ENCODE results near the gene PTEN.
A peak's percentile ranks its signal among the peaks of the same experiment; 100 is the strongest.

The PTEN gene

DNA sequence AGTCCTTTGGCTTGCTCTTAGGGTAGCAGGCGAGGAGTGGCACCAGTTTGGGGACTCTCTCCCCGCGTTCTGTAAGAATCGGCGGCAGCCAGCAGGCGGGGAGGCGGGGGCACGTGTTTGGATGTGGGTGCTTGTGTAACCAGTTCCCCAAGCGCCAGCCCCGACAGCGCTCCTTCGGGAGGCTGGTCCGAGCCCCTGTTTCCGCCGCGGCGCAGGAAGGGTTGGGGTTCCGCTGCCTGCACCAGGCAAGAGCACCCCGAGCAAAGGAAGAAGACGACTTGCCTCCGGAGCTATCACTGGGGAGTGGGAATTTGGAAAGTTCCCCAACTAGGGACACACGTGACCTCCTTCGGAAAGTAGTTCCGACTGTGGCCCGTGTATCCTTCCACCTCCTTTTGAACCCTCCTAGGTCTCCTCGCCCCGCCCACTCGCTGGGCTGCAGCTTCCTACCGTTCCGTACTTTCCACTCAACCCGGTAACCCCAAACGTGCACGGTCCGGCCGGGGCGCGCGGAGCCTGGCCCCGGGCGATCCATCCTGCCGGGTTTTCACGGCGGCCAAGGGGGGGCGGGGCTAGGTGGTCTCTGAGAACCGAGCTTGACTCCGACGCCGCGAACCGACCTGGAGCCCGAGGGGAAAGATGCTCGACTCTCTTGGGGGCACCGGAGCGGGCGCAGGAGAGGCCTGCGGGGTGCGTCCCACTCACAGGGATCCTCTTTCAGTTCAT is 1.3 kb upstream of the PTEN start (continued):
- TF ChIP-seq, protein P1, sequence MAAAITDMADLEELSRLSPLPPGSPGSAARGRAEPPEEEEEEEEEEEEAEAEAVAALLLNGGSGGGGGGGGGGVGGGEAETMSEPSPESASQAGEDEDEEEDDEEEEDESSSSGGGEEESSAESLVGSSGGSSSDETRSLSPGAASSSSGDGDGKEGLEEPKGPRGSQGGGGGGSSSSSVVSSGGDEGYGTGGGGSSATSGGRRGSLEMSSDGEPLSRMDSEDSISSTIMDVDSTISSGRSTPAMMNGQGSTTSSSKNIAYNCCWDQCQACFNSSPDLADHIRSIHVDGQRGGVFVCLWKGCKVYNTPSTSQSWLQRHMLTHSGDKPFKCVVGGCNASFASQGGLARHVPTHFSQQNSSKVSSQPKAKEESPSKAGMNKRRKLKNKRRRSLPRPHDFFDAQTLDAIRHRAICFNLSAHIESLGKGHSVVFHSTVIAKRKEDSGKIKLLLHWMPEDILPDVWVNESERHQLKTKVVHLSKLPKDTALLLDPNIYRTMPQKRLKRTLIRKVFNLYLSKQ (tag by site-specific recombination; IDR thresholded peaks at IDR 0.05; ENCODE audit: borderline replicate concordance) = no peak
- TF ChIP-seq ZNF704 (tag by site-specific recombination; IDR thresholded peaks at IDR 0.05) = no peak
- no peak for TF ChIP-seq ZNF707 (tag by site-specific recombination; IDR thresholded peaks at IDR 0.05)
- TF ChIP-seq, protein P2, sequence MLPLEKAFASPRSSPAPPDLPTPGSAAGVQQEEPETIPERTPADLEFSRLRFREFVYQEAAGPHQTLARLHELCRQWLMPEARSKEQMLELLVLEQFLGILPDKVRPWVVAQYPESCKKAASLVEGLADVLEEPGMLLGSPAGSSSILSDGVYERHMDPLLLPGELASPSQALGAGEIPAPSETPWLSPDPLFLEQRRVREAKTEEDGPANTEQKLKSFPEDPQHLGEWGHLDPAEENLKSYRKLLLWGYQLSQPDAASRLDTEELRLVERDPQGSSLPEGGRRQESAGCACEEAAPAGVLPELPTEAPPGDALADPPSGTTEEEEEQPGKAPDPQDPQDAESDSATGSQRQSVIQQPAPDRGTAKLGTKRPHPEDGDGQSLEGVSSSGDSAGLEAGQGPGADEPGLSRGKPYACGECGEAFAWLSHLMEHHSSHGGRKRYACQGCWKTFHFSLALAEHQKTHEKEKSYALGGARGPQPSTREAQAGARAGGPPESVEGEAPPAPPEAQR (tag by site-specific recombination; IDR thresholded peaks at IDR 0.05) = peak; percentile 69; the same call in 1 of the 2 replicates
- TF ChIP-seq ZBTB7A (tag by site-specific recombination; IDR thresholded peaks at IDR 0.05; ENCODE audit: low read depth) = peak; percentile 54; the same call in 1 of the 2 replicates
- TF ChIP-seq BCL11B (tag by site-specific recombination; IDR thresholded peaks at IDR 0.05; ENCODE audit: low read depth) = peak; percentile 57; the same call in 1 of the 2 replicates
- peak; percentile 63; the same call in 1 of the 2 replicates for TF ChIP-seq ZNF391 (tag by site-specific recombination; IDR thresholded peaks at IDR 0.05; ENCODE audit: borderline replicate concordance, low read depth)
- TF ChIP-seq, protein P3, sequence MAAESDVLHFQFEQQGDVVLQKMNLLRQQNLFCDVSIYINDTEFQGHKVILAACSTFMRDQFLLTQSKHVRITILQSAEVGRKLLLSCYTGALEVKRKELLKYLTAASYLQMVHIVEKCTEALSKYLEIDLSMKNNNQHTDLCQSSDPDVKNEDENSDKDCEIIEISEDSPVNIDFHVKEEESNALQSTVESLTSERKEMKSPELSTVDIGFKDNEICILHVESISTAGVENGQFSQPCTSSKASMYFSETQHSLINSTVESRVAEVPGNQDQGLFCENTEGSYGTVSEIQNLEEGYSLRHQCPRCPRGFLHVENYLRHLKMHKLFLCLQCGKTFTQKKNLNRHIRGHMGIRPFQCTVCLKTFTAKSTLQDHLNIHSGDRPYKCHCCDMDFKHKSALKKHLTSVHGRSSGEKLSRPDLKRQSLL (tag by site-specific recombination; IDR thresholded peaks at IDR 0.05) = peak; percentile 88
- no peak for TF ChIP-seq ZNF830 (tag by site-specific recombination; IDR thresholded peaks at IDR 0.05; ENCODE audit: low read depth)
- TF ChIP-seq ZNF202 (tag by site-specific recombination; IDR thresholded peaks at IDR 0.05; ENCODE audit: borderline replicate concordance) = no peak
- TF ChIP-seq, protein P4, sequence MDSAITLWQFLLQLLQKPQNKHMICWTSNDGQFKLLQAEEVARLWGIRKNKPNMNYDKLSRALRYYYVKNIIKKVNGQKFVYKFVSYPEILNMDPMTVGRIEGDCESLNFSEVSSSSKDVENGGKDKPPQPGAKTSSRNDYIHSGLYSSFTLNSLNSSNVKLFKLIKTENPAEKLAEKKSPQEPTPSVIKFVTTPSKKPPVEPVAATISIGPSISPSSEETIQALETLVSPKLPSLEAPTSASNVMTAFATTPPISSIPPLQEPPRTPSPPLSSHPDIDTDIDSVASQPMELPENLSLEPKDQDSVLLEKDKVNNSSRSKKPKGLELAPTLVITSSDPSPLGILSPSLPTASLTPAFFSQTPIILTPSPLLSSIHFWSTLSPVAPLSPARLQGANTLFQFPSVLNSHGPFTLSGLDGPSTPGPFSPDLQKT (IDR thresholded peaks at IDR 0.05; ENCODE audit: borderline replicate concordance, low read depth, low read length) = no peak
- no peak for TF ChIP-seq TRIM28 (IDR thresholded peaks at IDR 0.05; ENCODE audit: borderline replicate concordance, low read length)
- 0 out of 2 replicates have a peak, but pooled peaks have one; percentile 10 for TF ChIP-seq ZNF792 (tag by site-specific recombination; IDR thresholded peaks at IDR 0.05)
- TF ChIP-seq ZBTB17 (tag by site-specific recombination; IDR thresholded peaks at IDR 0.05) = peak; percentile 93
- TF ChIP-seq, protein P5, sequence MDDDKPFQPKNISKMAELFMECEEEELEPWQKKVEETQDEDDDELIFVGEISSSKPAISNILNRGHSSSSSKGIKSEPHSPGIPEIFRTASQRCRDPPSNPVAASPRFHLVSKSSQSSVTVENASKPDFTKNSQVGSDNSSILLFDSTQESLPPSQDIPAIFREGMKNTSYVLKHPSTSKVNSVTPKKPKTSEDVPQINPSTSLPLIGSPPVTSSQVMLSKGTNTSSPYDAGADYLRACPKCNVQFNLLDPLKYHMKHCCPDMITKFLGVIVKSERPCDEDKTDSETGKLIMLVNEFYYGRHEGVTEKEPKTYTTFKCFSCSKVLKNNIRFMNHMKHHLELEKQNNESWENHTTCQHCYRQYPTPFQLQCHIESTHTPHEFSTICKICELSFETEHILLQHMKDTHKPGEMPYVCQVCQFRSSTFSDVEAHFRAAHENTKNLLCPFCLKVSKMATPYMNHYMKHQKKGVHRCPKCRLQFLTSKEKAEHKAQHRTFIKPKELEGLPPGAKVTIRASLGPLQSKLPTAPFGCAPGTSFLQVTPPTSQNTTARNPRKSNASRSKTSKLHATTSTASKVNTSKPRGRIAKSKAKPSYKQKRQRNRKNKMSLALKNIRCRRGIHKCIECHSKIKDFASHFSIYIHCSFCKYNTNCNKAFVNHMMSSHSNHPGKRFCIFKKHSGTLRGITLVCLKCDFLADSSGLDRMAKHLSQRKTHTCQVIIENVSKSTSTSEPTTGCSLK (tag by site-specific recombination; IDR thresholded peaks at IDR 0.05) = no peak
- TF ChIP-seq ZNF214 (tag by site-specific recombination; IDR thresholded peaks at IDR 0.05; ENCODE audit: borderline replicate concordance) = no peak
- peak; percentile 49; the same call in 1 of the 2 replicates for TF ChIP-seq KLF7 (tag by site-specific recombination; IDR thresholded peaks at IDR 0.05; ENCODE audit: borderline replicate concordance)
- TF ChIP-seq, protein P6, sequence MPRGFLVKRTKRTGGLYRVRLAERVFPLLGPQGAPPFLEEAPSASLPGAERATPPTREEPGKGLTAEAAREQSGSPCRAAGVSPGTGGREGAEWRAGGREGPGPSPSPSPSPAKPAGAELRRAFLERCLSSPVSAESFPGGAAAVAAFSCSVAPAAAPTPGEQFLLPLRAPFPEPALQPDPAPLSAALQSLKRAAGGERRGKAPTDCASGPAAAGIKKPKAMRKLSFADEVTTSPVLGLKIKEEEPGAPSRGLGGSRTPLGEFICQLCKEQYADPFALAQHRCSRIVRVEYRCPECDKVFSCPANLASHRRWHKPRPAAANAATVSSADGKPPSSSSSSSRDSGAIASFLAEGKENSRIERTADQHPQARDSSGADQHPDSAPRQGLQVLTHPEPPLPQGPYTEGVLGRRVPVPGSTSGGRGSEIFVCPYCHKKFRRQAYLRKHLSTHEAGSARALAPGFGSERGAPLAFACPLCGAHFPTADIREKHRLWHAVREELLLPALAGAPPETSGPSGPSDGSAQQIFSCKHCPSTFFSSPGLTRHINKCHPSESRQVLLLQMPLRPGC (tag by site-specific recombination; IDR thresholded peaks at IDR 0.05) = peak; percentile 44
- TF ChIP-seq ZNF211 (tag by site-specific recombination; IDR thresholded peaks at IDR 0.05; ENCODE audit: low read depth) = no peak
- TF ChIP-seq MEIS1 (CRISPR knock-in tag; IDR thresholded peaks at IDR 0.05; ENCODE audit: borderline replicate concordance) = no peak
- no peak for TF ChIP-seq ZNF654 (tag by site-specific recombination; IDR thresholded peaks at IDR 0.05; ENCODE audit: low read depth)
- TF ChIP-seq ZNF140 (tag by site-specific recombination; IDR thresholded peaks at IDR 0.05) = no peak
- TF ChIP-seq, protein P7, sequence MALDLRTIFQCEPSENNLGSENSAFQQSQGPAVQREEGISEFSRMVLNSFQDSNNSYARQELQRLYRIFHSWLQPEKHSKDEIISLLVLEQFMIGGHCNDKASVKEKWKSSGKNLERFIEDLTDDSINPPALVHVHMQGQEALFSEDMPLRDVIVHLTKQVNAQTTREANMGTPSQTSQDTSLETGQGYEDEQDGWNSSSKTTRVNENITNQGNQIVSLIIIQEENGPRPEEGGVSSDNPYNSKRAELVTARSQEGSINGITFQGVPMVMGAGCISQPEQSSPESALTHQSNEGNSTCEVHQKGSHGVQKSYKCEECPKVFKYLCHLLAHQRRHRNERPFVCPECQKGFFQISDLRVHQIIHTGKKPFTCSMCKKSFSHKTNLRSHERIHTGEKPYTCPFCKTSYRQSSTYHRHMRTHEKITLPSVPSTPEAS (tag by site-specific recombination; IDR thresholded peaks at IDR 0.05) = no peak
- no peak for TF ChIP-seq ZNF596 (tag by site-specific recombination; IDR thresholded peaks at IDR 0.05)
- no peak for TF ChIP-seq ZNF354C (tag by site-specific recombination; IDR thresholded peaks at IDR 0.05; ENCODE audit: borderline replicate concordance, low read depth)
- TF ChIP-seq ZNF16 (tag by site-specific recombination; IDR thresholded peaks at IDR 0.05; ENCODE audit: low read depth) = no peak
- peak; percentile 84 for TF ChIP-seq ZSCAN30 (tag by site-specific recombination; IDR thresholded peaks at IDR 0.05)

All from HEK293 (cell line).